PC-3 (cell line): ENCODE results near the gene LY6G5C. TPM values are rescaled to one million over a fixed set of nuclear protein-coding genes. Genes with fewer than 3 reads are reported as not detected.

Experiments used
- microRNA-seq: library from miRNA; unstranded; fragments of <30 nt; microRNA quantifications from one replicate; pipeline ENCODE4 v1.1.0, GENCODE V29; 2020; ENCODE audit not compliant: unreplicated experiment
- total RNA-seq: library from RNA; depleted of rRNA; stranded (reverse); fragments of >200 nt; gene quantifications from 2 replicates; pipeline ENCODE4 v1.2.3, GENCODE V29; 2014; rRNA removed

The LY6G5C gene
- total RNA-seq, 1 experiment from 2014 or later, result 1.8 TPM

Small RNAs within 50 kb of the gene (microRNA-seq; reads per million reads assigned to microRNA genes)
- not detected for gene MIR4646
- not detected for gene MIR6832

Other genes with a start within 250 kb of the LY6G5C start
- gene MICB, start 182.9 kb downstream of the LY6G5C start, total RNA-seq, result 25.6 and 32.9 TPM in 2 replicates
- gene MCCD1, start 152.1 kb downstream of the LY6G5C start, total RNA-seq, result not detected in 2 replicates
- gene DDX39B, start 139.1 kb downstream of the LY6G5C start, total RNA-seq, result 410 and 465 TPM in 2 replicates
- 1.1 and 1.2 TPM in 2 replicates for gene ATP6V1G2, start 134.5 kb downstream of the LY6G5C start, total RNA-seq
- gene NFKBIL1, start 133.5 kb downstream of the LY6G5C start, total RNA-seq, result 38.2 and 46.9 TPM in 2 replicates
- gene LTA, start 108.8 kb downstream of the LY6G5C start, total RNA-seq, result not detected in 2 replicates
- not detected in 2 replicates for gene TNF, start 105.5 kb downstream of the LY6G5C start, total RNA-seq
- 1.5 TPM in 1 of 2 replicates, not detected in the other for gene LTB, start 98.6 kb downstream of the LY6G5C start, total RNA-seq
- gene LST1, start 94.8 kb downstream of the LY6G5C start, total RNA-seq, result not detected in 2 replicates
- 0.26 TPM in 1 of 2 replicates, not detected in the other for gene NCR3, start 88.1 kb downstream of the LY6G5C start, total RNA-seq
- not detected in 2 replicates for gene AIF1, start 65.8 kb downstream of the LY6G5C start, total RNA-seq
- 123 and 169 TPM in 2 replicates for gene PRRC2A, start 60.4 kb downstream of the LY6G5C start, total RNA-seq
- gene BAG6, start 28.4 kb downstream of the LY6G5C start, total RNA-seq, result 320 and 365 TPM in 2 replicates
- 1.6 and 2.2 TPM in 2 replicates for gene APOM, start 25.2 kb downstream of the LY6G5C start, total RNA-seq
- 26.3 and 33.2 TPM in 2 replicates for gene C6orf47, start 20.3 kb downstream of the LY6G5C start, total RNA-seq
- gene GPANK1, start 16.1 kb downstream of the LY6G5C start, total RNA-seq, result 11.8 and 14.9 TPM in 2 replicates
- 227 and 267 TPM in 2 replicates for gene CSNK2B, start 15.0 kb downstream of the LY6G5C start, total RNA-seq
- 5.0 and 5.3 TPM in 2 replicates for gene LY6G5B, start 11.1 kb downstream of the LY6G5C start, total RNA-seq
- 52.0 and 54.0 TPM in 2 replicates for gene ABHD16A, start 22.3 kb upstream of the LY6G5C start, total RNA-seq
- not detected in 2 replicates for gene LY6G6F, start 25.8 kb upstream of the LY6G5C start, total RNA-seq
- gene LY6G6D, start 34.3 kb upstream of the LY6G5C start, total RNA-seq, result not detected in 2 replicates
- gene LY6G6C, start 40.7 kb upstream of the LY6G5C start, total RNA-seq, result 0.22 TPM in 1 of 2 replicates, not detected in the other
- gene MPIG6B, start 42.3 kb upstream of the LY6G5C start, total RNA-seq, result not detected in 2 replicates
- gene DDAH2, start 48.2 kb upstream of the LY6G5C start, total RNA-seq, result 65.5 and 71.6 TPM in 2 replicates
- gene CLIC1, start 55.5 kb upstream of the LY6G5C start, total RNA-seq, result 708 and 743 TPM in 2 replicates
- 22.7 and 23.0 TPM in 2 replicates for gene MSH5, start 58.9 kb upstream of the LY6G5C start, total RNA-seq
- gene SAPCD1, start 81.6 kb upstream of the LY6G5C start, total RNA-seq, result 4.2 and 6.0 TPM in 2 replicates
- gene VWA7, start 96.3 kb upstream of the LY6G5C start, total RNA-seq, result 0.98 and 1.9 TPM in 2 replicates
- 89.8 and 130 TPM in 2 replicates for gene VARS1, start 114.7 kb upstream of the LY6G5C start, total RNA-seq
- 93.7 and 143 TPM in 2 replicates for gene LSM2, start 125.9 kb upstream of the LY6G5C start, total RNA-seq
- gene HSPA1L, start 134.2 kb upstream of the LY6G5C start, total RNA-seq, result 0.26 and 0.69 TPM in 2 replicates
- 269 and 324 TPM in 2 replicates for gene HSPA1A, start 134.5 kb upstream of the LY6G5C start, total RNA-seq
- gene HSPA1B, start 146.7 kb upstream of the LY6G5C start, total RNA-seq, result 265 and 331 TPM in 2 replicates
- gene NEU1, start 181.8 kb upstream of the LY6G5C start, total RNA-seq, result 31.7 and 33.1 TPM in 2 replicates
- 3.5 and 4.9 TPM in 2 replicates for gene SLC44A4, start 197.9 kb upstream of the LY6G5C start, total RNA-seq
- 74.5 and 80.8 TPM in 2 replicates for gene EHMT2, start 216.6 kb upstream of the LY6G5C start, total RNA-seq
- gene ZBTB12, start 221.0 kb upstream of the LY6G5C start, total RNA-seq, result 5.4 and 8.6 TPM in 2 replicates
- gene C2, start 246.7 kb upstream of the LY6G5C start, total RNA-seq, result 1.1 TPM in 1 of 2 replicates, not detected in the other